ENCODE measurements around the gene ZNF423. TPM values are rescaled to one million over a fixed set of nuclear protein-coding genes. Genes with fewer than 3 reads are reported as not detected.

The ZNF423 gene
- polyA plus RNA-seq, 1 of the 3 experiments (the other 2 are of a cell fraction), result 1.2 TPM

- Histone ChIP-seq H3K9ac (no peak overlapping the region), H3K4me3 (ENCODE audit: low read depth in 2 of 2, low read length in 1 of 2) (no peak overlapping the region), H4K20me1 (ENCODE audit: insufficient read depth) (no peaks in the 10 kb centered on the region), H3K27ac (ENCODE audit: low read depth in 2 of 2, low read length in 1 of 2) (no peak overlapping the region), H3K4me2 (no peak overlapping the region), H3K27me3 (ENCODE audit: insufficient read depth) (no peaks in the 10 kb centered on the region), H3K36me3 (replicated peaks in 1 of 2; ENCODE audit: control insufficient read depth in 1 of 2, insufficient read depth in 2 of 2, low read length in 1 of 2) (no peaks in the 10 kb centered on the region), H2AFZ (ENCODE audit: low read depth) (no peak overlapping the region), H3K9me2 (no peaks in the 10 kb centered on the region), H3K79me2 (ENCODE audit: insufficient read depth) (no peaks in the 10 kb centered on the region), H3K4me1 (ENCODE audit: control insufficient read depth in 1 of 2, insufficient read depth in 2 of 2, low read depth in 1 of 2, low read length in 1 of 2) (no peaks in the 10 kb centered on the region), H3F3A (replicated peaks; ENCODE audit: insufficient read depth) (no peaks in the 10 kb centered on the region), H3K9me3 (no peaks in the 10 kb centered on the region)
- CTCF ChIA-PET, result interaction anchor here (1.2 to 1.9 kb wide), 2 partner anchors 51 to 462 kb away, joined by 4 to 5 read pairs; no protein-coding TSS in a partner anchor
- 27% methylated on average over 3 of the region's 5 CpGs for WGBS (ENCODE audit: low lambda C conversion rate)
- no peak for DNase-seq
- POLR2A ChIA-PET, result no interaction called here
- TF ChIP-seq USF1 (IDR thresholded peaks at IDR 0.05; ENCODE audit: borderline replicate concordance, low read depth) (no peak), SMC3 (IDR thresholded peaks at IDR 0.05; ENCODE audit: low read depth, low read length) (no peak), FOXJ3 (CRISPR knock-in tag; IDR thresholded peaks at IDR 0.05) (no peak), RAD21 (IDR thresholded peaks at IDR 0.05; ENCODE audit: low read length) (no peak), TAF1 (IDR thresholded peaks at IDR 0.05; ENCODE audit: borderline replicate concordance, low read depth, low read length) (no peak), SIN3A (IDR thresholded peaks at IDR 0.05; ENCODE audit: borderline replicate concordance, low read depth, low read length) (no peak), GATA2 (CRISPR knock-in tag; IDR thresholded peaks at IDR 0.05) (no peak), TCF12 (IDR thresholded peaks at IDR 0.05) (no peak), NRF1 (IDR thresholded peaks at IDR 0.05; ENCODE audit: low read depth, low read length) (no peak), EP300 (IDR thresholded peaks at IDR 0.05; ENCODE audit: borderline replicate concordance in 1 of 2, low read depth in 1 of 2, low read length in 1 of 2) (no peak), POLR2AphosphoS5 (IDR thresholded peaks at IDR 0.05; ENCODE audit: low read depth, low read length) (no peak), ELF1 (IDR thresholded peaks at IDR 0.05) (no peak), EZH2phosphoT487 (IDR thresholded peaks at IDR 0.05; ENCODE audit: borderline replicate concordance, low read depth) (no peak)
- TF ChIP-seq, protein P1, sequence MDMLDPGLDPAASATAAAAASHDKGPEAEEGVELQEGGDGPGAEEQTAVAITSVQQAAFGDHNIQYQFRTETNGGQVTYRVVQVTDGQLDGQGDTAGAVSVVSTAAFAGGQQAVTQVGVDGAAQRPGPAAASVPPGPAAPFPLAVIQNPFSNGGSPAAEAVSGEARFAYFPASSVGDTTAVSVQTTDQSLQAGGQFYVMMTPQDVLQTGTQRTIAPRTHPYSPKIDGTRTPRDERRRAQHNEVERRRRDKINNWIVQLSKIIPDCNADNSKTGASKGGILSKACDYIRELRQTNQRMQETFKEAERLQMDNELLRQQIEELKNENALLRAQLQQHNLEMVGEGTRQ (IDR thresholded peaks at IDR 0.05; ENCODE audit: borderline replicate concordance, low read depth, low read length), result no peak
These were observed 397.1 kb downstream of the ZNF423 start for GRCh38 chr16:49458656-49459445.

DNA sequence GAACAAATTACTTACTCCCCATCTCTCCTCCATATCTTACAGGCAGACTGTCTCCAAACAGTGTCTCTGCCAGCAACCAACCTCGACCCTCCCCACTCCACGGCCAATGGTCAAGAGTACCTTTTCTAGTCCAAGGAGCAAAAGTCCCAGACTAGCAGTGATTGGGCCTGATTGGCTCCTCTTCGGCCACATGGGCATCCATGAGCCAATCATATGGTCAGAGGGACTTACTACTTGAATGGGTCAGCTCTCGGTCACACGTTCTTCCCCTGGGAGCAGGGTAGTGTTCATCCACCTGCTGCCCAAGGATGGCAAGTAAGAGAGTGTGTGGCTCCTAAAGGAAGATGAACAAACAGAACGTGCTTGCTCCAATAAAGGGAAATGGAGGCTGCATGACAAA is 397.7 kb downstream of the ZNF423 start:
- no peak overlapping the region for H3K9ac ChIP-seq
- CTCF ChIA-PET, result interaction anchor here (1.2 kb wide), 1 partner anchor 463 kb away, joined by 4 read pairs; no protein-coding TSS in a partner anchor
- 28% methylated on average over 6 of the region's 6 CpGs for WGBS (ENCODE audit: low lambda C conversion rate)
- no peaks in the 10 kb centered on the region for H3K36me3 ChIP-seq (replicated peaks in 1 of 2; ENCODE audit: control insufficient read depth in 1 of 2, insufficient read depth in 2 of 2, low read length in 1 of 2)
- no peaks in the 10 kb centered on the region for H3K27me3 ChIP-seq (ENCODE audit: insufficient read depth)
- H4K20me1 ChIP-seq (ENCODE audit: insufficient read depth), result no peaks in the 10 kb centered on the region
- no peak overlapping the region for H3K27ac ChIP-seq (ENCODE audit: low read depth in 2 of 2, low read length in 1 of 2)
- TF ChIP-seq RCOR1 (IDR thresholded peaks at IDR 0.05; ENCODE audit: low read length), result no peak
- TF ChIP-seq TAF1 (IDR thresholded peaks at IDR 0.05; ENCODE audit: borderline replicate concordance, low read depth, low read length), result no peak
- TF ChIP-seq USF1 (IDR thresholded peaks at IDR 0.05; ENCODE audit: borderline replicate concordance, low read depth), result no peak
- TF ChIP-seq RXRA (IDR thresholded peaks at IDR 0.05; ENCODE audit: borderline replicate concordance, low read depth), result no peak
- TF ChIP-seq GABPA (IDR thresholded peaks at IDR 0.05; ENCODE audit: low read depth), result no peak
- TF ChIP-seq ELF1 (IDR thresholded peaks at IDR 0.05), result no peak
- no peak for TF ChIP-seq EP300 (IDR thresholded peaks at IDR 0.05; ENCODE audit: borderline replicate concordance in 1 of 2, low read depth in 1 of 2, low read length in 1 of 2)
- TF ChIP-seq, protein P1 (IDR thresholded peaks at IDR 0.05; ENCODE audit: borderline replicate concordance, low read depth, low read length), result no peak
- no peak for TF ChIP-seq SMC3 (IDR thresholded peaks at IDR 0.05; ENCODE audit: low read depth, low read length)
- no peak for TF ChIP-seq NRF1 (IDR thresholded peaks at IDR 0.05; ENCODE audit: low read depth, low read length)
- no peak for TF ChIP-seq MXI1 (IDR thresholded peaks at IDR 0.05; ENCODE audit: low read depth, low read length)
- no peak for TF ChIP-seq RFX5 (IDR thresholded peaks at IDR 0.05; ENCODE audit: low read length)
- TF ChIP-seq, protein P2, sequence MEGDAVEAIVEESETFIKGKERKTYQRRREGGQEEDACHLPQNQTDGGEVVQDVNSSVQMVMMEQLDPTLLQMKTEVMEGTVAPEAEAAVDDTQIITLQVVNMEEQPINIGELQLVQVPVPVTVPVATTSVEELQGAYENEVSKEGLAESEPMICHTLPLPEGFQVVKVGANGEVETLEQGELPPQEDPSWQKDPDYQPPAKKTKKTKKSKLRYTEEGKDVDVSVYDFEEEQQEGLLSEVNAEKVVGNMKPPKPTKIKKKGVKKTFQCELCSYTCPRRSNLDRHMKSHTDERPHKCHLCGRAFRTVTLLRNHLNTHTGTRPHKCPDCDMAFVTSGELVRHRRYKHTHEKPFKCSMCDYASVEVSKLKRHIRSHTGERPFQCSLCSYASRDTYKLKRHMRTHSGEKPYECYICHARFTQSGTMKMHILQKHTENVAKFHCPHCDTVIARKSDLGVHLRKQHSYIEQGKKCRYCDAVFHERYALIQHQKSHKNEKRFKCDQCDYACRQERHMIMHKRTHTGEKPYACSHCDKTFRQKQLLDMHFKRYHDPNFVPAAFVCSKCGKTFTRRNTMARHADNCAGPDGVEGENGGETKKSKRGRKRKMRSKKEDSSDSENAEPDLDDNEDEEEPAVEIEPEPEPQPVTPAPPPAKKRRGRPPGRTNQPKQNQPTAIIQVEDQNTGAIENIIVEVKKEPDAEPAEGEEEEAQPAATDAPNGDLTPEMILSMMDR (IDR thresholded peaks at IDR 0.05), result no peak
- no peak for TF ChIP-seq FOXJ3 (CRISPR knock-in tag; IDR thresholded peaks at IDR 0.05)
- H3K4me3 ChIP-seq (ENCODE audit: low read depth in 2 of 2, low read length in 1 of 2), result no peak overlapping the region
- POLR2A ChIA-PET, result no interaction called here
- H3K4me1 ChIP-seq (ENCODE audit: control insufficient read depth in 1 of 2, insufficient read depth in 2 of 2, low read depth in 1 of 2, low read length in 1 of 2), result no peaks in the 10 kb centered on the region
- no peak overlapping the region for H3K4me2 ChIP-seq
- no peaks in the 10 kb centered on the region for H3K9me2 ChIP-seq
- no peak for DNase-seq
- no peak overlapping the region for H2AFZ ChIP-seq (ENCODE audit: low read depth)
- no peaks in the 10 kb centered on the region for H3F3A ChIP-seq (replicated peaks; ENCODE audit: insufficient read depth)
- H3K79me2 ChIP-seq (ENCODE audit: insufficient read depth), result no peaks in the 10 kb centered on the region
- no peaks in the 10 kb centered on the region for H3K9me3 ChIP-seq
